GM23338 (cell line): ENCODE measurements around the gene TMPRSS11E. TPM values are rescaled to one million over a fixed set of nuclear protein-coding genes. Genes with fewer than 3 reads are reported as not detected.

ENCODE experiments used
- ATAC-seq: fragments of 200-7000 bp; cut with Tn5 transposase; 3 replicates; pipeline ENCODE4 v1.9.1; 2020
- DNase-seq: peaks from one replicate; pipeline ENCODE4 v3.0.0-alpha.2; 2015; ENCODE audit warnings: low spot score
- H2AFZ ChIP-seq: fragments of 200-600 bp; sonication (generic); 2 replicates; pipeline ENCODE4 v1.8.0; 2016; ENCODE audit warnings: antibody characterized with exemption, mild to moderate bottlenecking, moderate library complexity
- H3F3A ChIP-seq: fragments of 200-600 bp; sonication (generic); replicated peaks from 2 replicates; pipeline ENCODE4 v1.8.0; 2017; ENCODE audit warnings: antibody characterized with exemption, mixed run types, low read depth
- H3K27ac ChIP-seq: fragments of 200-600 bp; sonication (generic); 2 replicates; pipeline ENCODE4 v1.6.1; 2016; ENCODE audit warnings: low read depth
- H3K27me3 ChIP-seq: fragments of 200-600 bp; sonication (generic); 2 replicates; pipeline ENCODE4 v1.8.0; 2016; ENCODE audit warnings: mild to moderate bottlenecking, mixed run types, moderate library complexity; ENCODE audit not compliant: insufficient read depth
- H3K36me3 ChIP-seq: fragments of 200-600 bp; sonication (generic); 2 replicates; pipeline ENCODE4 v1.8.0; 2016; ENCODE audit warnings: mild to moderate bottlenecking; ENCODE audit not compliant: insufficient read depth
- H3K4me1 ChIP-seq: fragments of 200-600 bp; sonication (generic); 2 replicates; pipeline ENCODE4 v1.8.0; 2016; ENCODE audit warnings: mild to moderate bottlenecking, moderate library complexity; ENCODE audit not compliant: insufficient read depth
- H3K4me2 ChIP-seq: fragments of 200-600 bp; sonication (generic); 2 replicates; pipeline ENCODE4 v1.7.1; 2017; ENCODE audit warnings: mixed run types
- H3K4me3 ChIP-seq: fragments of 200-600 bp; sonication (generic); 2 replicates; pipeline ENCODE4 v1.6.1; 2016; ENCODE audit warnings: mixed run types
- H3K79me2 ChIP-seq: fragments of 200-600 bp; sonication (generic); replicated peaks from 2 replicates; pipeline ENCODE4 v1.8.0; 2017; ENCODE audit warnings: mild to moderate bottlenecking; ENCODE audit not compliant: insufficient read depth
- H3K9me2 ChIP-seq: fragments of 200-600 bp; sonication (generic); 2 replicates; pipeline ENCODE4 v1.8.0; 2017; ENCODE audit not compliant: insufficient read depth
- H4K20me1 ChIP-seq: fragments of 200-600 bp; sonication (generic); replicated peaks from 2 replicates; pipeline ENCODE4 v1.8.0; 2017; ENCODE audit warnings: mild to moderate bottlenecking; ENCODE audit not compliant: insufficient read depth
- H3K27ac Mint-ChIP-seq: 2 replicates; pipeline ENCODE4 v1.8.0; 2020; ENCODE audit warnings: inconsistent platforms, mild to moderate bottlenecking, moderate library complexity, mixed read lengths
- H3K27me3 Mint-ChIP-seq: 3 replicates; pipeline ENCODE4 v1.8.0; 2022; ENCODE audit warnings: low read depth, mild to moderate bottlenecking, moderate library complexity, mixed read lengths, inconsistent platforms; ENCODE audit not compliant: insufficient read depth, poor library complexity
- H3K36me3 Mint-ChIP-seq: 3 replicates; pipeline ENCODE4 v1.8.0; 2021; ENCODE audit warnings: low read depth, mild to moderate bottlenecking, inconsistent platforms, moderate library complexity, mixed read lengths
- H3K4me1 Mint-ChIP-seq: 3 replicates; pipeline ENCODE4 v1.8.0; 2020; ENCODE audit warnings: mild to moderate bottlenecking, inconsistent platforms, mixed read lengths
- H3K4me3 Mint-ChIP-seq: 3 replicates; pipeline ENCODE4 v1.8.0; 2021; ENCODE audit warnings: moderate library complexity, mild to moderate bottlenecking, inconsistent platforms, mixed read lengths
- H3K9me3 Mint-ChIP-seq: 3 replicates; pipeline ENCODE4 v1.8.0; 2020; ENCODE audit warnings: moderate library complexity, mild to moderate bottlenecking, inconsistent platforms, mixed read lengths
- CREB1 ChIP-seq: fragments of 250-450 bp; sonication (Bioruptor Pico); IDR thresholded peaks from 2 replicates; pipeline ENCODE4 v1.5.0; 2020; ENCODE audit warnings: low read depth, mild to moderate bottlenecking, moderate library complexity
- EZH2 ChIP-seq: fragments of 200-600 bp; sonication (generic); IDR thresholded peaks from one replicate; pipeline ENCODE4 v1.8.0; 2017; ENCODE audit warnings: antibody characterized with exemption, mild to moderate bottlenecking, low read depth; ENCODE audit not compliant: unreplicated experiment
- EZH2phosphoT487 ChIP-seq: fragments of 200-600 bp; sonication (generic); IDR thresholded peaks from one replicate; pipeline ENCODE4 v1.8.1; 2018; ENCODE audit warnings: antibody characterized with exemption; ENCODE audit not compliant: unreplicated experiment
- JUNB ChIP-seq: IDR thresholded peaks from one replicate; pipeline ENCODE4 v1.6.1; 2016; ENCODE audit warnings: antibody characterized with exemption; ENCODE audit not compliant: unreplicated experiment
- NANOG ChIP-seq: IDR thresholded peaks from 2 replicates; pipeline ENCODE4 v1.6.1; 2016; ENCODE audit warnings: antibody characterized with exemption, borderline replicate concordance
- POLR2AphosphoS5 ChIP-seq: IDR thresholded peaks from 2 replicates; pipeline ENCODE4 v1.6.1; 2016; ENCODE audit warnings: antibody characterized with exemption, low read depth
- STAT1 ChIP-seq: IDR thresholded peaks from one replicate; pipeline ENCODE4 v1.6.1; 2016; ENCODE audit warnings: antibody characterized with exemption; ENCODE audit not compliant: unreplicated experiment
- ZNF114 ChIP-seq: fragments of 250-450 bp; sonication (Bioruptor Pico); IDR thresholded peaks from 2 replicates; pipeline ENCODE4 v1.5.0; 2020; ENCODE audit warnings: mild to moderate bottlenecking, moderate library complexity
- ZNF331 ChIP-seq: fragments of 250-450 bp; sonication (Bioruptor Pico); IDR thresholded peaks from 2 replicates; pipeline ENCODE4 v1.5.0; 2020; ENCODE audit warnings: low read depth, mild to moderate bottlenecking, moderate library complexity
- polyA plus RNA-seq: library from polyadenylated mRNA; unstranded; fragments of >200 nt; fragmentation: Nextera tagmentation; extraction: Ambion mirVana; gene quantifications from 2 replicates; pipeline ENCODE4 v1.2.1, GENCODE V29; 2016
- total RNA-seq: library from RNA; depleted of rRNA; stranded (reverse); fragments of >200 nt; shearing (Covaris generic); gene quantifications from 2 replicates; pipeline ENCODE4 v1.2.3, GENCODE V29; 2014
- TF ChIP-seq, protein P1 (sequence below): fragments of 250-450 bp; sonication (Bioruptor Pico); IDR thresholded peaks from 2 replicates; pipeline ENCODE4 v1.5.0; 2020; ENCODE audit warnings: mild to moderate bottlenecking, moderate library complexity
- TF ChIP-seq, protein P2 (sequence below): IDR thresholded peaks from one replicate; pipeline ENCODE4 v1.6.1; 2018; ENCODE audit warnings: antibody characterized with exemption; ENCODE audit not compliant: unreplicated experiment
- TF ChIP-seq, protein P3 (sequence below): IDR thresholded peaks from 2 replicates; pipeline ENCODE4 v1.6.1; 2016; ENCODE audit warnings: antibody characterized with exemption
- TF ChIP-seq, protein P4 (sequence below), 2 experiments: fragments of 200-600 bp in 1 of 2; sonication (generic) in 1 of 2; conservative IDR thresholded peaks; 2 replicates each; pipeline versions ENCODE4 v1.5.1 to v1.6.1; 2016 to 2017; ENCODE audit warnings: antibody characterized with exemption in 2 of 2, low read depth in 2 of 2, mild to moderate bottlenecking in 2 of 2, moderate library complexity in 1 of 2

TMPRSS11E gene
- total and polyA plus RNA-seq, 2 experiments from 2014 or later, result 0.44 to 1.4 TPM

GRCh38 chr4:68432320-68432719 lies 14.9 kb upstream of the TMPRSS11E start:
- no peak overlapping the region for H3K27ac ChIP-seq
- H3K4me3 Mint-ChIP-seq, result no peak overlapping the region
- DNase-seq, result no peak
- H3K27me3 ChIP-seq, result no peaks in the 10 kb centered on the region
- no peak overlapping the region for H3K4me2 ChIP-seq
- H3K4me1 Mint-ChIP-seq, result peaks cover 9% of the 10 kb centered on the region; the same call in 2 of the 3 replicates
- H3K27me3 Mint-ChIP-seq, result peaks cover 3% of the 10 kb centered on the region
- 0 out of 2 replicates have a peak, but pooled peaks cover 3% of the 10 kb centered on the region for H3K36me3 ChIP-seq
- peaks cover 18% of the 10 kb centered on the region; the same call in 1 of the 2 replicates for H3K4me1 ChIP-seq
- H3F3A ChIP-seq, result no peaks in the 10 kb centered on the region
- no peaks in the 10 kb centered on the region for H3K9me3 Mint-ChIP-seq
- H3K36me3 Mint-ChIP-seq, result no peaks in the 10 kb centered on the region
- TF ChIP-seq, protein P1, sequence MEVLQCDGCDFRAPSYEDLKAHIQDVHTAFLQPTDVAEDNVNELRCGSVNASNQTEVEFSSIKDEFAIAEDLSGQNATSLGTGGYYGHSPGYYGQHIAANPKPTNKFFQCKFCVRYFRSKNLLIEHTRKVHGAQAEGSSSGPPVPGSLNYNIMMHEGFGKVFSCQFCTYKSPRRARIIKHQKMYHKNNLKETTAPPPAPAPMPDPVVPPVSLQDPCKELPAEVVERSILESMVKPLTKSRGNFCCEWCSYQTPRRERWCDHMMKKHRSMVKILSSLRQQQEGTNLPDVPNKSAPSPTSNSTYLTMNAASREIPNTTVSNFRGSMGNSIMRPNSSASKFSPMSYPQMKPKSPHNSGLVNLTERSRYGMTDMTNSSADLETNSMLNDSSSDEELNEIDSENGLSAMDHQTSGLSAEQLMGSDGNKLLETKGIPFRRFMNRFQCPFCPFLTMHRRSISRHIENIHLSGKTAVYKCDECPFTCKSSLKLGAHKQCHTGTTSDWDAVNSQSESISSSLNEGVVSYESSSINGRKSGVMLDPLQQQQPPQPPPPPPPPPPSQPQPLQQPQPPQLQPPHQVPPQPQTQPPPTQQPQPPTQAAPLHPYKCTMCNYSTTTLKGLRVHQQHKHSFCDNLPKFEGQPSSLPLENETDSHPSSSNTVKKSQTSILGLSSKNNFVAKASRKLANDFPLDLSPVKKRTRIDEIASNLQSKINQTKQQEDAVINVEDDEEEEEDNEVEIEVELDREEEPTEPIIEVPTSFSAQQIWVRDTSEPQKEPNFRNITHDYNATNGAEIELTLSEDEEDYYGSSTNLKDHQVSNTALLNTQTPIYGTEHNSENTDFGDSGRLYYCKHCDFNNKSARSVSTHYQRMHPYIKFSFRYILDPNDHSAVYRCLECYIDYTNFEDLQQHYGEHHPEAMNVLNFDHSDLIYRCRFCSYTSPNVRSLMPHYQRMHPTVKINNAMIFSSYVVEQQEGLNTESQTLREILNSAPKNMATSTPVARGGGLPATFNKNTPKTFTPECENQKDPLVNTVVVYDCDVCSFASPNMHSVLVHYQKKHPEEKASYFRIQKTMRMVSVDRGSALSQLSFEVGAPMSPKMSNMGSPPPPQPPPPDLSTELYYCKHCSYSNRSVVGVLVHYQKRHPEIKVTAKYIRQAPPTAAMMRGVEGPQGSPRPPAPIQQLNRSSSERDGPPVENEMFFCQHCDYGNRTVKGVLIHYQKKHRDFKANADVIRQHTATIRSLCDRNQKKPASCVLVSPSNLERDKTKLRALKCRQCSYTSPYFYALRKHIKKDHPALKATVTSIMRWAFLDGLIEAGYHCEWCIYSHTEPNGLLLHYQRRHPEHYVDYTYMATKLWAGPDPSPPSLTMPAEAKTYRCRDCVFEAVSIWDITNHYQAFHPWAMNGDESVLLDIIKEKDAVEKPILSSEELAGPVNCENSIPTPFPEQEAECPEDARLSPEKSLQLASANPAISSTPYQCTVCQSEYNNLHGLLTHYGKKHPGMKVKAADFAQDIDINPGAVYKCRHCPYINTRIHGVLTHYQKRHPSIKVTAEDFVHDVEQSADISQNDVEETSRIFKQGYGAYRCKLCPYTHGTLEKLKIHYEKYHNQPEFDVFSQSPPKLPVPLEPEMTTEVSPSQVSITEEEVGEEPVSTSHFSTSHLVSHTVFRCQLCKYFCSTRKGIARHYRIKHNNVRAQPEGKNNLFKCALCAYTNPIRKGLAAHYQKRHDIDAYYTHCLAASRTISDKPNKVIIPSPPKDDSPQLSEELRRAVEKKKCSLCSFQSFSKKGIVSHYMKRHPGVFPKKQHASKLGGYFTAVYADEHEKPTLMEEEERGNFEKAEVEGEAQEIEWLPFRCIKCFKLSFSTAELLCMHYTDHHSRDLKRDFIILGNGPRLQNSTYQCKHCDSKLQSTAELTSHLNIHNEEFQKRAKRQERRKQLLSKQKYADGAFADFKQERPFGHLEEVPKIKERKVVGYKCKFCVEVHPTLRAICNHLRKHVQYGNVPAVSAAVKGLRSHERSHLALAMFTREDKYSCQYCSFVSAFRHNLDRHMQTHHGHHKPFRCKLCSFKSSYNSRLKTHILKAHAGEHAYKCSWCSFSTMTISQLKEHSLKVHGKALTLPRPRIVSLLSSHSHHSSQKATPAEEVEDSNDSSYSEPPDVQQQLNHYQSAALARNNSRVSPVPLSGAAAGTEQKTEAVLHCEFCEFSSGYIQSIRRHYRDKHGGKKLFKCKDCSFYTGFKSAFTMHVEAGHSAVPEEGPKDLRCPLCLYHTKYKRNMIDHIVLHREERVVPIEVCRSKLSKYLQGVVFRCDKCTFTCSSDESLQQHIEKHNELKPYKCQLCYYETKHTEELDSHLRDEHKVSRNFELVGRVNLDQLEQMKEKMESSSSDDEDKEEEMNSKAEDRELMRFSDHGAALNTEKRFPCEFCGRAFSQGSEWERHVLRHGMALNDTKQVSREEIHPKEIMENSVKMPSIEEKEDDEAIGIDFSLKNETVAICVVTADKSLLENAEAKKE (CRISPR knock-in tag), result no peak
- TF ChIP-seq EZH2 (no peak), ZNF114 (no peak), ZNF331 (CRISPR knock-in tag) (no peak), JUNB (no peak), NANOG (no peak), POLR2AphosphoS5 (no peak), CREB1 (CRISPR knock-in tag) (no peak), EZH2phosphoT487 (no peak), STAT1 (no peak)
- TF ChIP-seq, protein P2, sequence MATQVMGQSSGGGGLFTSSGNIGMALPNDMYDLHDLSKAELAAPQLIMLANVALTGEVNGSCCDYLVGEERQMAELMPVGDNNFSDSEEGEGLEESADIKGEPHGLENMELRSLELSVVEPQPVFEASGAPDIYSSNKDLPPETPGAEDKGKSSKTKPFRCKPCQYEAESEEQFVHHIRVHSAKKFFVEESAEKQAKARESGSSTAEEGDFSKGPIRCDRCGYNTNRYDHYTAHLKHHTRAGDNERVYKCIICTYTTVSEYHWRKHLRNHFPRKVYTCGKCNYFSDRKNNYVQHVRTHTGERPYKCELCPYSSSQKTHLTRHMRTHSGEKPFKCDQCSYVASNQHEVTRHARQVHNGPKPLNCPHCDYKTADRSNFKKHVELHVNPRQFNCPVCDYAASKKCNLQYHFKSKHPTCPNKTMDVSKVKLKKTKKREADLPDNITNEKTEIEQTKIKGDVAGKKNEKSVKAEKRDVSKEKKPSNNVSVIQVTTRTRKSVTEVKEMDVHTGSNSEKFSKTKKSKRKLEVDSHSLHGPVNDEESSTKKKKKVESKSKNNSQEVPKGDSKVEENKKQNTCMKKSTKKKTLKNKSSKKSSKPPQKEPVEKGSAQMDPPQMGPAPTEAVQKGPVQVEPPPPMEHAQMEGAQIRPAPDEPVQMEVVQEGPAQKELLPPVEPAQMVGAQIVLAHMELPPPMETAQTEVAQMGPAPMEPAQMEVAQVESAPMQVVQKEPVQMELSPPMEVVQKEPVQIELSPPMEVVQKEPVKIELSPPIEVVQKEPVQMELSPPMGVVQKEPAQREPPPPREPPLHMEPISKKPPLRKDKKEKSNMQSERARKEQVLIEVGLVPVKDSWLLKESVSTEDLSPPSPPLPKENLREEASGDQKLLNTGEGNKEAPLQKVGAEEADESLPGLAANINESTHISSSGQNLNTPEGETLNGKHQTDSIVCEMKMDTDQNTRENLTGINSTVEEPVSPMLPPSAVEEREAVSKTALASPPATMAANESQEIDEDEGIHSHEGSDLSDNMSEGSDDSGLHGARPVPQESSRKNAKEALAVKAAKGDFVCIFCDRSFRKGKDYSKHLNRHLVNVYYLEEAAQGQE, result no peak
- TF ChIP-seq, protein P3, sequence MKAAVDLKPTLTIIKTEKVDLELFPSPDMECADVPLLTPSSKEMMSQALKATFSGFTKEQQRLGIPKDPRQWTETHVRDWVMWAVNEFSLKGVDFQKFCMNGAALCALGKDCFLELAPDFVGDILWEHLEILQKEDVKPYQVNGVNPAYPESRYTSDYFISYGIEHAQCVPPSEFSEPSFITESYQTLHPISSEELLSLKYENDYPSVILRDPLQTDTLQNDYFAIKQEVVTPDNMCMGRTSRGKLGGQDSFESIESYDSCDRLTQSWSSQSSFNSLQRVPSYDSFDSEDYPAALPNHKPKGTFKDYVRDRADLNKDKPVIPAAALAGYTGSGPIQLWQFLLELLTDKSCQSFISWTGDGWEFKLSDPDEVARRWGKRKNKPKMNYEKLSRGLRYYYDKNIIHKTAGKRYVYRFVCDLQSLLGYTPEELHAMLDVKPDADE, result no peak
- TF ChIP-seq, protein P4, sequence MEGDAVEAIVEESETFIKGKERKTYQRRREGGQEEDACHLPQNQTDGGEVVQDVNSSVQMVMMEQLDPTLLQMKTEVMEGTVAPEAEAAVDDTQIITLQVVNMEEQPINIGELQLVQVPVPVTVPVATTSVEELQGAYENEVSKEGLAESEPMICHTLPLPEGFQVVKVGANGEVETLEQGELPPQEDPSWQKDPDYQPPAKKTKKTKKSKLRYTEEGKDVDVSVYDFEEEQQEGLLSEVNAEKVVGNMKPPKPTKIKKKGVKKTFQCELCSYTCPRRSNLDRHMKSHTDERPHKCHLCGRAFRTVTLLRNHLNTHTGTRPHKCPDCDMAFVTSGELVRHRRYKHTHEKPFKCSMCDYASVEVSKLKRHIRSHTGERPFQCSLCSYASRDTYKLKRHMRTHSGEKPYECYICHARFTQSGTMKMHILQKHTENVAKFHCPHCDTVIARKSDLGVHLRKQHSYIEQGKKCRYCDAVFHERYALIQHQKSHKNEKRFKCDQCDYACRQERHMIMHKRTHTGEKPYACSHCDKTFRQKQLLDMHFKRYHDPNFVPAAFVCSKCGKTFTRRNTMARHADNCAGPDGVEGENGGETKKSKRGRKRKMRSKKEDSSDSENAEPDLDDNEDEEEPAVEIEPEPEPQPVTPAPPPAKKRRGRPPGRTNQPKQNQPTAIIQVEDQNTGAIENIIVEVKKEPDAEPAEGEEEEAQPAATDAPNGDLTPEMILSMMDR (conservative IDR thresholded peaks at IDR 0.05; ENCODE audit: low read depth in 2 of 2), result no peak
- no peaks in the 10 kb centered on the region for H3K9me2 ChIP-seq
- no peak for ATAC-seq
- H3K4me3 ChIP-seq, result no peak overlapping the region
- no peaks in the 10 kb centered on the region for H3K79me2 ChIP-seq
- no peaks in the 10 kb centered on the region for H4K20me1 ChIP-seq
- H3K27ac Mint-ChIP-seq, result no peak overlapping the region
- H2AFZ ChIP-seq, result no peak overlapping the region
